ENCODE data around the gene CLMP.

Gene CLMP

DNA sequence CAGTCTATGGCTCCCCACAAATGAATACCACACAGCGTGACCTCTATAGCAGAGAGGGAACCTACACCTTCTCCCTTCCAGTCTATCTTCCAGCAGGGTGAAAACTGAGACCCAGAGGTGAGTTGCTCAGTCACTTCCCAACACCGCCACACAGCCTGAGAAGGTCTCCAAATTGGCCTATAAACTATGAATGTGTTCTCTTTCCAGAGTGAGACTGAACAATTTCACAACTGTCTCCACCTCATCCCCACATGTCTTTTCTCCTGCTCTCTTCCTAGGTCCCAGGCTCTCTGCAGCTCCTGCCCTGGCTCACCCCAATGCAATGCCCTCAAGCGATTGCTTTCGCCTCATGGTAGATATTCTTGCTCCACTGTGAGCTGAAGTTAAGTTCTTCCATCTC lies 14.0 kb downstream of the CLMP start:
- H3K4me3 Mint-ChIP-seq = no peak overlapping the region

GRCh38 chr11:123180574-123180973 lies 14.5 kb downstream of the CLMP start:
- Mint-ChIP-seq H3K4me1 (ENCODE audit: low read depth in 2 of 2) (no peaks in the 10 kb centered on the region), H3K4me3 (no peak overlapping the region), H3K27ac (no peak overlapping the region), H3K27me3 (peaks cover 30 to 58% of the 10 kb centered on the region in 2 donors), H3K9me3 (no peaks in the 10 kb centered on the region), H3K36me3 (ENCODE audit: insufficient read depth) (no peaks in the 10 kb centered on the region)
- DNase-seq (no peak), ATAC-seq (replicated peaks) (no peak)

More for the DNA sequence above, 14.0 kb downstream of the CLMP start:
- no peaks in the 10 kb centered on the region for H3K4me1 Mint-ChIP-seq (ENCODE audit: low read depth in 2 of 2)
- no peak overlapping the region for H3K27ac Mint-ChIP-seq
- no peaks in the 10 kb centered on the region for H3K36me3 Mint-ChIP-seq (ENCODE audit: insufficient read depth)
- DNase-seq (no peak), ATAC-seq (replicated peaks) (no peak)
- no peaks in the 10 kb centered on the region for H3K9me3 Mint-ChIP-seq
- peaks cover 35 to 63% of the 10 kb centered on the region in 2 donors for H3K27me3 Mint-ChIP-seq

DNA sequence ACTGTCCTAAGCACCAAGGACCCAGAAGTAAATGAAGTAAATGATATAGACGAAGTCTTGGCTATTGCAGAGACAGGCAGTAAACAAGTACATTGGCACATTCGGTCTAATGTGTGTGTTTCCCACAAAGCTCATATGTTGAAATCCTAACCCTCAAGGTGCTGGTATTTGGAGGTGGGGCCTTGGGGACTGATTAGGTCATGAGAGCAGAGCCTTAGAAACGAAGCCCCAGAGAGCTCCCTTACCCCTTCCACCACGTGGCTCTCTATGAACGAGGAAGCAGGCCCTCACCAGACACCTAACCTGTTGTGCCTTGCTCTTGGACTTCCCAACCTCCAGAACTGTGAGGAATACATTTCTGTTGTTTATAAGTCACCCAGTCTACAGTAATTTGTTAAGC lies 14.9 kb downstream of the CLMP start:
- ATAC-seq (replicated peaks) (no peak), DNase-seq (no peak)
- H3K4me3 Mint-ChIP-seq = no peak overlapping the region
- H3K36me3 Mint-ChIP-seq (ENCODE audit: insufficient read depth) = no peaks in the 10 kb centered on the region
- H3K27ac Mint-ChIP-seq = no peak overlapping the region
- no peaks in the 10 kb centered on the region for H3K4me1 Mint-ChIP-seq (ENCODE audit: low read depth in 2 of 2)
- no peaks in the 10 kb centered on the region for H3K9me3 Mint-ChIP-seq
- peaks cover 27 to 54% of the 10 kb centered on the region in 2 donors for H3K27me3 Mint-ChIP-seq

DNA sequence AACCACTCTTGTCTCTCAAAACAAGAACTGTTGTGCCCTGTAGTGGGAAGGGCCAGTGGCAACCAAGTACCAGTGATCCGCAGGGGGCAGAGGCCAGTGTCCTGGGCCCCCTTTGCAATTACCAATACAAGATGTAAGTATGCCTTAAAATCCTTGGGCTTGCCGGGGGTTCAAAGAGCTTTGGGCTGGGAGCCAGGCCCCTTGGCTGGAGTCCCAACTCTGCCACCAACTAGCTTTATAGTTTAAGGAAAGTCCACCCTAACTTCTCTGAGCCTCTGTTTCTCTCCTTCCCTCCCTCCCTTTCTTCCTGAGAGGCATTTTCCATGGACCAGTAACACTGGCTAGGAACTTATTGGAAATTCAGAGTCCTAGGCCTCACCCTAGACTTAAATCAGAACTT lies 15.5 kb downstream of the CLMP start:
- H3K9me3 Mint-ChIP-seq = no peaks in the 10 kb centered on the region
- DNase-seq (no peak), ATAC-seq (replicated peaks) (no peak)
- no peaks in the 10 kb centered on the region for H3K4me1 Mint-ChIP-seq (ENCODE audit: low read depth in 2 of 2)
- H3K27ac Mint-ChIP-seq = no peak overlapping the region
- peaks cover 21 to 49% of the 10 kb centered on the region in 2 donors for H3K27me3 Mint-ChIP-seq
- no peak overlapping the region for H3K4me3 Mint-ChIP-seq
- H3K36me3 Mint-ChIP-seq (ENCODE audit: insufficient read depth) = no peaks in the 10 kb centered on the region

DNA sequence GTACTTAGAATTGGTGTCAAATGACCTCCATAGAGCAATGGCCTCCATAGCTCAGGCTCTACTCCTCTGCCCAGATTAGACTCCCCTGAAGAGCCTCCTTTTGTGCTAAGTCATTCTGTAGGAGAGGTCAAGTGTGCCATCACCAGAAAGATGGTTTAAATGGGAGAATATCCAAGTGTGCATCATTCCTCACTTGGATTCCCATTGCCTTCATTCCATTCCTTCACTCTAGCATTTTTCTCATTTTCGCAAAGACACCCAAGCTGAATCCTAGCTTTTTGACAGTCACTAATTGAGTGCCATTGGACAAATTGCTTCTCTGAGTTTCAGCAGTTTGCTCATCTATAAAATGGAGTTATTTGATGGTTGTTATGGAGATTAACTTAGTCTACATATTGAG lies 16.9 kb downstream of the CLMP start:
- Mint-ChIP-seq H3K27me3 (peaks cover 19 to 43% of the 10 kb centered on the region in 2 donors), H3K36me3 (ENCODE audit: insufficient read depth) (no peaks in the 10 kb centered on the region)
- ATAC-seq (replicated peaks) = no peak

GRCh38 chr11:123176785-123177184 lies 18.3 kb downstream of the CLMP start:
- Mint-ChIP-seq H3K4me3 (no peak overlapping the region), H3K4me1 (ENCODE audit: low read depth in 2 of 2) (no peaks in the 10 kb centered on the region), H3K27me3 (peaks cover 6 to 29% of the 10 kb centered on the region in 2 donors), H3K36me3 (ENCODE audit: insufficient read depth) (no peaks in the 10 kb centered on the region), H3K9me3 (no peaks in the 10 kb centered on the region), H3K27ac (no peak overlapping the region)
- no peak for DNase-seq
- ATAC-seq (replicated peaks) = no peak

More for the DNA sequence above, 16.9 kb downstream of the CLMP start:
- no peak overlapping the region for H3K4me3 Mint-ChIP-seq
- no peaks in the 10 kb centered on the region for H3K4me1 Mint-ChIP-seq (ENCODE audit: low read depth in 2 of 2)
- H3K9me3 Mint-ChIP-seq = no peaks in the 10 kb centered on the region
- no peak for DNase-seq
- H3K27ac Mint-ChIP-seq = no peak overlapping the region

DNA sequence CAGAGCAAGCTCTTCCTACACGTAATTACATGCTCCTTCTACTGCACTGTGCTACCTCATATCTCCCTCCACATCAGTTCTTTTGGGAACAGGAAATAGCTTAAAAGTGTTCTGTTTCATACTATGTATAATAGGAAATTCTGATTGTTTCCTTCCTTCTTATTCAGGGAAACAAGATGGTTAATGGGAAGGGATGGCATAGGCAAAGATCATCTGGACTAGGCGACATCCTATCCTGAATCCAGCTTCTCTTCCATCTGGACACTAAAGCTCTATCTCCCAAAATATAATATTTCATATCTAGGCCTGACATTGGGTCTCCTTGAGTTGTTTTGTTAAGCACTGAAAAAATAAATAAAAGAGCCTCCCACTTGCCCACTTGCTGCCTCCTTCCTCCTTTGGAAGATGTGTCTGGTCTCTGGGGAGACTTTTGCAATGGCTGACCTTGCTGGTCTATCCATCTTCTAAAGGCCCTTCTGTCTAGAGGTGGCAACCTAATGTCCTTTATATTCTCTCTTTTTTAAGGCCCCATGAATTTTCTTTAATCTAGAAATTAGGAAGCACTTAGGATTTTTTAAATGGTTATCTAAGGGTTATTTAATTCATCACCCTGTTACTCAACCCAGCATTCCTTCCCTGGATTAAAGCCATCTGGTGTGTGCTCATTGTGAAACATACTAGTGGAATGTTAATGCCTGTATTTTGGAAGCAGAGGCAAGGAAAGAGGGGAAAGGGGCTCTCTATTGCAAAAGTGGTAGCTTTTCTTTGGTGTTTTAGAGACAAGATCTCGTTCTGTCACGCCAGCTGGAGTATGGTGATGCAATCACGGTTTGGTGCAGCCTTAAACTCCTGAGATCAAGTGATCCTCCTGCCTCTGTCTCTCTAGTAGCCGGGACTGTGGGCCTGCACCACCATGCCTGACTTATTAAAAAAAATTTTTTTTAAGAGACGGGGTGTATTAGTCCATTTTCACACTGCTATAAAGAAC lies 20.6 kb downstream of the CLMP start:
- DNase-seq = no peak
- ATAC-seq (replicated peaks) = no peak
- H3K27ac Mint-ChIP-seq = no peak overlapping the region
- no peak overlapping the region for H3K4me3 Mint-ChIP-seq
- peaks cover 0 to 25% of the 10 kb centered on the region in 2 donors for H3K27me3 Mint-ChIP-seq
- H3K4me1 Mint-ChIP-seq (ENCODE audit: low read depth in 2 of 2) = no peaks in the 10 kb centered on the region
- H3K9me3 Mint-ChIP-seq = no peaks in the 10 kb centered on the region
- no peaks in the 10 kb centered on the region for H3K36me3 Mint-ChIP-seq (ENCODE audit: insufficient read depth)

- H3K27ac Mint-ChIP-seq = no peak overlapping the region
- peaks cover 2 to 25% of the 10 kb centered on the region in 2 donors for H3K27me3 Mint-ChIP-seq
- ATAC-seq (replicated peaks) (no peak), DNase-seq (no peak)
- H3K9me3 Mint-ChIP-seq = no peaks in the 10 kb centered on the region
- no peaks in the 10 kb centered on the region for H3K4me1 Mint-ChIP-seq (ENCODE audit: low read depth in 2 of 2)
- H3K36me3 Mint-ChIP-seq (ENCODE audit: insufficient read depth) = no peaks in the 10 kb centered on the region
- H3K4me3 Mint-ChIP-seq = no peak overlapping the region
Observed at GRCh38 chr11:123173856-123174186, 21.2 kb downstream of the CLMP start.

GRCh38 chr11:123173040-123173855 lies 21.8 kb downstream of the CLMP start:
- no peaks in the 10 kb centered on the region for H3K4me1 Mint-ChIP-seq (ENCODE audit: low read depth in 2 of 2)
- ATAC-seq (replicated peaks) = no peak
- no peak overlapping the region for H3K27ac Mint-ChIP-seq
- peaks cover 8 to 30% of the 10 kb centered on the region in 2 donors for H3K27me3 Mint-ChIP-seq
- H3K9me3 Mint-ChIP-seq = no peaks in the 10 kb centered on the region
- no peak overlapping the region for H3K4me3 Mint-ChIP-seq
- DNase-seq = no peak
- H3K36me3 Mint-ChIP-seq (ENCODE audit: insufficient read depth) = no peaks in the 10 kb centered on the region

DNA sequence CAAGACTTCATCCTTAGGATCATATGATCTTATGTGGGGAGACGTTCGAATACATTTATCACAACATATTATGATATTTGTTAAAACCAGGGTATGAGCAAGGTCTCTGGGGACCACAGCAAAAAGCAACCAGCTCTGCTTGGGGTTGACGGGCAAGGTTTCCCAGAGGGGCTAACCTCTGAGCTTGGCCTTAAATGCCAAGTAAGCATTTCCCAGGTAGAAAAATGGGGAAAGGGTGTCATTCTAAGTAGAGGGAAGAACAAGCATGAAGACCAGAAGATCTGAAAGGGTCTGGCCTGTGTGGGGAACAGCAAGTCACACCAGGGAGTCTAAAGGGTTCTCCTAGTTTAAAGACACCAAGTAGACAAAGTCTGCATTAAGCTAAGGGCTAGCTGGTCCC lies 24.1 kb downstream of the CLMP start:
- Mint-ChIP-seq H3K4me3 (no peak overlapping the region), H3K27ac (no peak overlapping the region), H3K36me3 (ENCODE audit: insufficient read depth) (no peaks in the 10 kb centered on the region), H3K27me3 (peaks cover 8 to 40% of the 10 kb centered on the region in 2 donors), H3K4me1 (ENCODE audit: low read depth in 2 of 2) (peaks cover 0 to 2% of the 10 kb centered on the region in 2 donors), H3K9me3 (no peaks in the 10 kb centered on the region)
- no peak for DNase-seq
- no peak for ATAC-seq (replicated peaks)

GRCh38 chr11:123169821-123170220 lies 25.2 kb downstream of the CLMP start:
- Mint-ChIP-seq H3K4me1 (ENCODE audit: low read depth in 2 of 2) (peaks cover 0 to 2% of the 10 kb centered on the region in 2 donors), H3K4me3 (no peak overlapping the region), H3K36me3 (ENCODE audit: insufficient read depth) (no peaks in the 10 kb centered on the region), H3K27me3 (peaks cover 8 to 40% of the 10 kb centered on the region in 2 donors), H3K9me3 (no peaks in the 10 kb centered on the region), H3K27ac (no peak overlapping the region)
- ATAC-seq (replicated peaks) (no peak), DNase-seq (no peak)

DNA sequence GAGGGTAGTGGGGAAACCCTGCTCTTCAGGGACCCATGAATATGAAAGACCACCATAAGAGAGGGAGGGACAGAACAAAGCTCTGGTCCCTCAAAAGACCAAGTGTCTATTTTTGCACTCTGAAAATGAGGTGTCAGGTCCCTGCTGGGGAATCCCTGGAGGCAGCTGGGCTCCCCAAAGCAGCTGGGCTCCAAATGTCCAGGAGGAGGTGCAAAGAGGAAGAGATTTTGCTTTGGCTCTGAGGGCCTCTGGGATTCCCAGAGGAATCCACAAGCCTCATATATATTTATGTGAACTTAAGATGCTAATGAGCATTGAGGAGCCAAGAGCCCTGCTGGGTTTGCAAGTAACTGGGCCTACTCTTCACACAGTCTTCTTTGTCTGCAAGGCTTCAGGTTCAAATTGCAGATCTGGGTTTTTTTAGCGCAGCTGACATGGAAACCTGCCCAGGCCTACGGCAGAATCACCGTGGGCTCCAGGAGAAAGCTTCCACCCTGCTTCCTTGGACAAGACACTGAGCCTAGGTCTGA lies 26.0 kb downstream of the CLMP start:
- Mint-ChIP-seq H3K27ac (no peak overlapping the region), H3K9me3 (no peaks in the 10 kb centered on the region), H3K36me3 (ENCODE audit: insufficient read depth) (no peaks in the 10 kb centered on the region), H3K4me1 (ENCODE audit: low read depth in 2 of 2) (peaks cover 0 to 2% of the 10 kb centered on the region in 2 donors), H3K27me3 (peaks cover 8 to 40% of the 10 kb centered on the region in 2 donors), H3K4me3 (no peak overlapping the region)
- DNase-seq (no peak), ATAC-seq (replicated peaks) (no peak)

DNA sequence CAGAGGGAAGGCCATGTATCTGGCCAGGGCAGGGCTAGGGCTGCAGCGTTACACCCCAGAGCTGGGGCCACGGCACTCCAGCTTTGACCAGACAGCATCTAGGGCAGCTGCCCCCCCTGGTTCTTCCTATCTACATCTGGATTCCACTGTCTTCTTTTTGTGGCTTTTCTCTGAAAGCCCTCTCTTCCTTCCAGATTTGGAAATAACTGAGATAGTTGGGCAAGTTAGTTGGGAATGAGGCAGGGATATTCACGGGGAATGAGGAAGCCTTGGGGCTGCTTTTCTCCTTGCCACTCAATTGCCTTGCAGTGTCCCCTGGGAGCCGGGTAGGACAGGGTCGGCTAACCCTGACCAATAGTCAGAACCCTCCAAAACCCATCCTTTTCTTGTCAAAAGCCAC lies 26.8 kb downstream of the CLMP start:
- H3K27me3 Mint-ChIP-seq = peaks cover 8 to 40% of the 10 kb centered on the region in 2 donors
- ATAC-seq (replicated peaks) (no peak), DNase-seq (no peak)
- H3K36me3 Mint-ChIP-seq (ENCODE audit: insufficient read depth) = no peaks in the 10 kb centered on the region
- H3K4me1 Mint-ChIP-seq (ENCODE audit: low read depth in 2 of 2) = peaks cover 0 to 2% of the 10 kb centered on the region in 2 donors
- H3K9me3 Mint-ChIP-seq = no peaks in the 10 kb centered on the region
- H3K27ac Mint-ChIP-seq = no peak overlapping the region
- no peak overlapping the region for H3K4me3 Mint-ChIP-seq

All from effector memory CD8-positive, alpha-beta T cell (primary cell).